SHP77 (cell line): Measurements from ENCODE around the gene TRIM67.

ENCODE experiments used
- DNase-seq, 2 experiments: peaks; one replicate each; lab custom pipeline; 2025; lab: John Stamatoyannopoulos, UW

TRIM67 gene

DNA sequence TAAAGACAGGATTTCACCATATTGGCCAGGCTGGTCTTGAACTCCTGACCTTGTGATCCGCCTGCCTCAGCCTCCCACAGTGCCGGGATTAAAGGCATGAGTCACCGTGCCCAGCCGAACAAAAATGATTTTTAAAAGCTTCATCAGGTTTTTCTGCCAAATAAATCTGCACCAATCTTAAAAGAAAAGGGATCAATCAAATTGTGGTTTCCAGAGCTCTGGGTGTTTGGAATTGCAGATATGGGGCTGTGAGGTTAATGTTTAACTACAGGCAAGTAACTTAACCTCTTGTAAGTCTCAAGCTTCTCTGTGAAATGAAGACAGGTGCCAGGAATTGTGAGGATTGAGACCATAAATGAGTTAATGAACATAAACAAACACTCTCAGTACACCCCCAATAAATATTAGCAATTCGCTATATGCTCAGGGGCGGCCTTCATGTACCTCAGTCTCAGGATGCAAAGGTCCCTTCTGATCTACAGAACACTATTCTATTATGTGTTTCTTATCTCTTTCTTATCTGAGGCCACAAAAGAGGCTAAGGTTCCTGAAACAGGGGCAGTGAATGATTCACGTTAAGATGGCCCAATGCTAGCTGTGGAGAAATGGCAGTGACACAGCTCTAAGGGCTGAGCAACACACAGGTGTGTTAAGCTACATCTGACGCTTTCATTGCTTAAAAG, 72.0 kb downstream of the TRIM67 start:
- DNase-seq: no peak

DNA sequence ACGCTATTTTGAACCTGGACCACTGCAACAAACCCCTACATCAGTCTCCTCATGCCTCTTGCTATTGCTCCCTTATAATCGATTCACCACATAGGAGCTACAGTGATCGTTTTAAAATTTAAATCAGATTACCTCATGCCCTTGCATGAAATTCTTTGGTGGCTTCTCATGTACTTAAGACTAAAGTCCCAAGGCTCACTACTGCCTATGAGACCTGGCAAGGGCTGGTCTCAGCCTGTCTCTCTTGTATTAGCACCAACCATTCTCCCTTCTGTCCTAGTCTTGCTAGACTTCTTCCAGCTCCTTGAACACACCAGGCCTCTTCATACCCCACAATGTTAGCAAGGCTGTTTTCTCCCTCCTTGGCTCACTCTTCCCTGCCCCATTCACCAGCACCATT, 72.6 kb downstream of the TRIM67 start:
- no peak for DNase-seq

GRCh38 chr1:231235526-231236207, 73.8 kb downstream of the TRIM67 start:
- DNase-seq: no peak

DNA sequence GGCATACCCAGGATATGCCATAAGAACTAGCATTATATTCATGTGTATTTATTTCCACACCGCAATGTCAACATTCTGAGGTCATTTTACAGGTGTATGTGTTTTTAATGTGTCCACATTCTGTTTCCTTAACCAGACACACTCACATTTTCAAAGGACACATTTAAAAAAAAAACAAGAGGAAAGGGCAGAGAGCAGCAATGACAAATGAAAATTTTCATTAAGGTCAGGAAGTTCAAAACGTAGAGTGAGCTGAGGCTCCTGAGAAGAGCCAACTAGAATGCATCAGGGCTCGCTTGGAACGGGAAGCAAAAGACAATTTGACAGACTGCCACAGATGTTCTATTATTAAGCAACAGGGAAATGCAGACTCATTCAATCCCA, 74.3 kb downstream of the TRIM67 start:
- DNase-seq: no peak

DNA sequence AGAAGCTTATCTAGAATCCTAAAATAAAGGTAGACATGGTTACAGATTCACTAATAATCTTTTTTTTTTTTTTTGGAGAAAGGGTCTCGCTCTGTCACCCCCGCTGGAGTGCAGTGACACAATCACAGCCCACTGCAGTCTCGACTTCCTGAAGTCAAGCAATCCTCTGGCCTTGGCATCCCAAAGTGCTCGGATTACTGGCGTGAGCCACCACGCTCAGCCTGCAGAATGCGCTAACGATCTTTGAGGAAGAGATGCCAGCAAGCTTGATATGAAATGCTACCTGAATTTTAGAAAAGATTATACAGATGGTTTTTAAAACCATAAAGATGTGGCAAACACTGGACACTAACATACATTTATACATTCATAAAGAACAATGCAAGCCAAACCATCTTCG, 75.1 kb downstream of the TRIM67 start:
- no peak for DNase-seq

GRCh38 chr1:231238298-231238697, 76.4 kb downstream of the TRIM67 start:
- no peak for DNase-seq

GRCh38 chr1:231240531-231240882, 78.6 kb downstream of the TRIM67 start:
- no peak for DNase-seq

DNA sequence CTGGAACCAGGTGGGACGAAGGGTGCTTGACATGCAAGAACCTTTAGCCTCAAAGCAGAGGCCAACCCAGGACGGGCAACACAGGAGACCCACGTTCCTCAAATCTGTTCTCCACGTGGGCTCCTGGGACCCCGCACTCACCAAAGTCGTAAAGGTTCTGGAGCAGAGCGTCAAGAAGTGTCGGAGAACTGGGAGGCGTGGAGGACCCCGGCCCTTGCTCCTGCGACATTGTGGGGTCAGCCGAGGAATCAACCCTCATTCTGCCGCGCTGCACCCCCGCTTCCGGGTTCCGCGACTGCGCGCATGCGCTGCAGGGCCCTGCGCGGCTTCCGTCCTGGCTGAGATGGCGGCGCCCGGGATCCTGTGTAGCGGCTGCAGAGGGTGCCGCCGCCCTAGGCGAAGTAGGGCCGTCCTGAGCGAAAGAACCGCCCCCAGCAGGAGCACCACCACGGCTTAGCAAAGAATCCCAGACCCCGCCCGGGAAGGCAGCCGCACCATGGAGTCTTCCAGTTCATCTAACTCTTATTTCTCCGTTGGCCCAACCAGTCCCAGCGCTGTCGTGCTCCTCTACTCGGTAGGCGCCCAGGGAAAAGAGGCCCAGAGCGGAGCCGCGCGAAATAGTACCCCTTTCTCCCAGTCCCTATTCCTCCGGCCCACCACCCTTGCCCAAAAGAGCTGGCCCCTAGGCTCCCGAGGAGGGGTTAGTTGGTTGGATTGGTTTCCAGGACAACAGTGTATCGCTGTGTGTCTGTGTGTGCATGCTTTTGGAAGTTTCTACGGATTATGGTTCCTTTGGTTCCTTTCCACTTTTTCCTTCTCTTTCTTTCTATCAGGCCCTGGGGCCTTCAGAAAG, 79.3 kb downstream of the TRIM67 start, which contains the start of gene GNPAT:
Gene GNPAT (plus strand): TSS at position 330 of the 853 bp plus-strand sequence. CDS start 167 bp downstream, at position 497.
- peak; percentile 67 to 87 for DNase-seq

GRCh38 chr1:231241750-231242149, 79.9 kb downstream of the TRIM67 start:
- DNase-seq: peak in 1 of 2 experiments; percentile 5

GRCh38 chr1:231242516-231243198, 80.8 kb downstream of the TRIM67 start:
- no peak for DNase-seq

DNA sequence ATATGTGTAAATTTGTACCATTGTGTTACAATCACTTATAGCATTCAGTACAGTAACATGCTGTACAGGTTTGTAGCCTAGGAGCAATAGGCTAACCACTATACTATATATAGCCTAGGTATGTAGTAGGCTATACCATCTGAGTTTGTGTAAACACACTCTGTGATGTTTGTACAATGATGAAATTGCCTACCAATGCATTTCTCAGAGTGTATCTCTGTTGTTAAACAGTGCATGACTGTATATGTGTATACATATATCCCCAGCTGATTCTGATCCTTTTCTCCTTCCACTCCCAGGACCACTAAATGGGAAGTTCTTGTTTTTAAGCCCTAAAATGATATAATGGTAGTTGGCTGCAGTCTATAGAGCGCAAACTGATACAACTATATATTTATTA, 86.9 kb downstream of the TRIM67 start:
- no peak for DNase-seq

GRCh38 chr1:231252336-231252735, 90.5 kb downstream of the TRIM67 start:
- DNase-seq: no peak

GRCh38 chr1:231260351-231260750, 98.5 kb downstream of the TRIM67 start:
- DNase-seq: no peak

DNA sequence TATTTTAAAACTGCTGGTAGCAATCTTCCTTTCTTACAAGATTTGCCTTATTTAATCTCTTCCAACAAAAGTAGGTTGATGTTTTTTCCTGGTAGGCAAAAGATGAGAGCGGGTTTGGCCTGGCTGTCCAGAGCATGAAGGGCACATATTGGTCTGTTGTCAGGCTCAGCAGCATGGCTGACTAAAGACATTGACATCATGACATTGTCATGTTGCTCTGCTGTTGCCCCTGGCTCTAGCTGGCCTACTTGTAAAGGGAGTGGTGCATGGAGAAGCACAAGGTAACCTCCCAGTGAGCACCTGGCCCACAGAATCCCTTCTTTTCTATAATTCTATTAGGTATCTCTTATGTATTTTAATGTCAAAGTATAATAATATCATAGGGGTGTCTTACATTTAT, 102.8 kb downstream of the TRIM67 start:
- DNase-seq: no peak

- no peak for DNase-seq
Measured at GRCh38 chr1:231265379-231265778, 103.5 kb downstream of the TRIM67 start.

GRCh38 chr1:231266811-231267322, 105.0 kb downstream of the TRIM67 start:
- no peak for DNase-seq
